Kidney (tissue), 14 donors: ENCODE measurements around the gene RHBDL2. TPM values are rescaled to one million over a fixed set of nuclear protein-coding genes. Genes with fewer than 3 reads are reported as not detected.

Experiments used
- DNase-seq, 5 donors: peaks; one replicate each; pipeline ENCODE4 v3.0.0-alpha.2; 2013 to 2020
- FAIRE-seq: peaks from 2 replicates; lab custom pipeline; 2012; peaks lifted over from hg19 to GRCh38; lab: Jason Lieb, UNC
- H3K27ac ChIP-seq, 2 donors: one replicate each; pipeline ENCODE4 v1.7.0; 2013; ENCODE audit warnings: low read depth in 2 of 2, low read length in 2 of 2, inconsistent platforms in 1 of 2
- H3K27me3 ChIP-seq: one replicate; pipeline ENCODE4 v1.7.1; 2013; ENCODE audit warnings: low read length, inconsistent platforms; ENCODE audit not compliant: control insufficient read depth, insufficient read depth
- H3K36me3 ChIP-seq, 3 donors: one replicate each; pipeline versions ENCODE4 v1.7.0 to v1.7.1; 2013; ENCODE audit warnings: low read length in 3 of 3, control low read depth in 1 of 3, inconsistent platforms in 1 of 3; ENCODE audit not compliant: insufficient read depth in 3 of 3, control insufficient read depth in 2 of 3
- H3K4me1 ChIP-seq, 3 donors: one replicate each; pipeline versions ENCODE4 v1.7.0 to v1.7.1; 2013; ENCODE audit warnings: low read length in 3 of 3, inconsistent platforms in 1 of 3, low read depth in 1 of 3; ENCODE audit not compliant: control insufficient read depth in 2 of 3, insufficient read depth in 2 of 3
- H3K4me3 ChIP-seq, 3 donors: one replicate each; pipeline versions ENCODE4 v1.7.0 to v1.8.1; 2013; ENCODE audit warnings: low read length in 3 of 3, control low read depth in 1 of 3, inconsistent platforms in 1 of 3
- H3K9ac ChIP-seq, 3 donors: one replicate each; pipeline versions ENCODE4 v1.7.0 to v1.7.1; 2013; ENCODE audit warnings: low read length in 3 of 3, control low read depth in 1 of 3, inconsistent platforms in 1 of 3
- H3K9me3 ChIP-seq, 3 donors: one replicate each; pipeline versions ENCODE4 v1.7.0 to v1.7.1; 2013; ENCODE audit warnings: low read length in 3 of 3, control low read depth in 1 of 3, inconsistent platforms in 1 of 3; ENCODE audit not compliant: control insufficient read depth in 2 of 3, insufficient read depth in 1 of 3
- CTCF ChIP-seq: IDR thresholded peaks from 3 replicates; pipeline ENCODE4 v1.5.1; 2012; ENCODE audit warnings: mild to moderate bottlenecking, moderate library complexity, borderline replicate concordance; ENCODE audit not compliant: insufficient read depth; ENCODE audit errors: extremely low read depth
- intact Hi-C: fragments of 100-400 bp; cut with DNase I; formaldehyde crosslinking; loops from one replicate; pipeline ENCODE4 v1.11.1; 2022
- polyA plus RNA-seq: library from polyadenylated mRNA; stranded (reverse); fragments of 350-450 nt; fragmentation: Illumina TruSeq; extraction: RNeasy Lipid Tissue Mini Kit (QIAGEN cat#74804); gene quantifications from one replicate; pipeline ENCODE4 v1.2.3, GENCODE V29; 2014; ENCODE audit warnings: low read depth, low replicate concordance; ENCODE audit not compliant: insufficient read depth
- total RNA-seq: library from RNA; stranded (reverse); fragmentation: NEBNext Ultra II Directional; extraction: Animal tissue kit (Norgen Biotek cat#: 25700); gene quantifications from one replicate; pipeline ENCODE4 v1.2.1, GENCODE V29; 2021
- donor health status: control.
- donor health status: control.
- donor health status: control.
- donor health status: control.
- donor health status: control.
- donor health status: DM: yes; HTN: yes; CAD: no.
- donor health status: Normal renal cell carcinoma (clear cell type).

Gene RHBDL2
- total and polyA plus RNA-seq, 2 donors from 2014 or later = 0.34 to 2.1 TPM

GRCh38 chr1:38859561-38860453 is 81.8 kb downstream of the RHBDL2 start, which contains the start of gene RRAGC:
RRAGC (minus strand) TSS chr1:38859772; CDS start chr1:38859646, 126 bp downstream.
- intact Hi-C loops = no loop called here
- Histone ChIP-seq H3K9me3 (no peaks in the 10 kb centered on the region), H3K36me3 (peaks cover 6 to 10% (median 7%) of the 10 kb centered on the region in 3 donors), H3K27ac (peak within 1 kb of the TSS; percentile 63 to 68), H3K4me1 (peaks cover 0 to 17% (median 0%) of the 10 kb centered on the region in 3 donors), H3K9ac (peak within 1 kb of the TSS; percentile 80 to 95 (median 93)), H3K4me3 (peak within 1 kb of the TSS; percentile 72 to 95 (median 94)), H3K27me3 (no peaks in the 10 kb centered on the region)
- peak; percentile 98 to 100 (median 98) for DNase-seq
- no peak for FAIRE-seq
- TF ChIP-seq CTCF = no peak

- Histone ChIP-seq H3K27me3 (no peaks in the 10 kb centered on the region), H3K9ac (peak overlapping the region; percentile 36 to 92 (median 72)), H3K27ac (peak overlapping the region; percentile 40 to 66), H3K36me3 (peaks cover 7 to 9% (median 8%) of the 10 kb centered on the region in 3 donors), H3K4me1 (peaks cover 0 to 17% (median 0%) of the 10 kb centered on the region in 3 donors), H3K9me3 (no peaks in the 10 kb centered on the region), H3K4me3 (peak overlapping the region; percentile 71 to 90 (median 83))
- peak in 4 of 5 donors; percentile 39 to 92 (median 61) for DNase-seq
- FAIRE-seq = no peak
- intact Hi-C loops = no loop called here
- TF ChIP-seq CTCF = no peak
Measured at GRCh38 chr1:38858833-38859560, 82.6 kb downstream of the RHBDL2 start.

GRCh38 chr1:38852780-38853179 is 88.8 kb downstream of the RHBDL2 start:
- FAIRE-seq = no peak
- no peak for TF ChIP-seq CTCF
- Histone ChIP-seq H3K36me3 (peaks cover 10 to 25% (median 17%) of the 10 kb centered on the region in 3 donors), H3K4me1 (peaks cover 0 to 4% (median 0%) of the 10 kb centered on the region in 3 donors), H3K9ac (no peak overlapping the region), H3K27ac (no peak overlapping the region), H3K27me3 (no peaks in the 10 kb centered on the region), H3K4me3 (no peak overlapping the region), H3K9me3 (no peaks in the 10 kb centered on the region)
- DNase-seq = no peak
- intact Hi-C loops = no loop called here
